Measurements from ENCODE around the gene TSPAN11. TPM values are rescaled to one million over a fixed set of nuclear protein-coding genes. Genes with fewer than 3 reads are reported as not detected.

Gene TSPAN11
- total RNA-seq, 1 donor from 2014 or later = 12.4 TPM

DNA sequence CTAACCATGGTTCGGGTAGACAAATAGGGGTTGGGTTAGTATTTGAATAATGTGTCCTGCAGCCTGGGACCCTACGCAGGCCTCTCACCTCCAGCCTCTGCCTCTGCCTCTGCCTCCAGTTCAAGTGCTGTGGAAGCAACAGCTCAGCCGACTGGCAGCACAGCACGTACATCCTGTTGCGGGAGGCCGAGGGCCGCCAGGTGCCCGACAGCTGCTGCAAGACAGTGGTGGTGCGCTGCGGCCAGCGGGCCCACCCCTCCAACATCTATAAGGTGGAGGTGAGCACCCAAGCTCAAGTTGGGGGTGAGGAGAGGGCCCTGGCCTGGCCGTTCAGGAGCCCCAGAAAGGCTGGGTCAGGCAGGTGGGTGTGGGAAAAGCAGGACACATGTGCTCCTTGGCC, 55.9 kb downstream of the TSPAN11 start:
- FAIRE-seq = no peak
- Histone ChIP-seq H3K9me3 (ENCODE audit: insufficient read depth, low read depth, low read length) (no peaks in the 10 kb centered on the region), H2AFZ (ENCODE audit: low read depth, low read length) (no peak overlapping the region), H3K79me2 (ENCODE audit: insufficient read depth, low read length) (no peaks in the 10 kb centered on the region), H3K4me2 (ENCODE audit: low read length) (no peak overlapping the region), H3K4me3 (ENCODE audit: insufficient read depth, low read depth, low read length) (no peak overlapping the region), H3K27ac (ENCODE audit: low read depth, low read length) (no peak overlapping the region), H3K9ac (ENCODE audit: low read length) (no peak overlapping the region), H4K20me1 (ENCODE audit: insufficient read depth, low read length) (no peaks in the 10 kb centered on the region), H3K27me3 (ENCODE audit: insufficient read depth, low read length) (no peaks in the 10 kb centered on the region), H3K4me1 (ENCODE audit: insufficient read depth, low read length) (no peaks in the 10 kb centered on the region), H3K36me3 (ENCODE audit: insufficient read depth, low read length) (no peaks in the 10 kb centered on the region)
- Mint-ChIP-seq H3K27me3 (ENCODE audit: low read depth, unreplicated experiment) (peaks cover 39% of the 10 kb centered on the region), H3K4me1 (ENCODE audit: low read depth, unreplicated experiment) (peaks cover 1% of the 10 kb centered on the region), H3K4me3 (ENCODE audit: unreplicated experiment) (no peak overlapping the region), H3K9me3 (ENCODE audit: unreplicated experiment) (no peaks in the 10 kb centered on the region), H3K27ac (ENCODE audit: unreplicated experiment) (no peak overlapping the region), H3K36me3 (ENCODE audit: low read depth, unreplicated experiment) (no peaks in the 10 kb centered on the region)
- no peak for DNase-seq (ENCODE audit: low read depth)
- TF ChIP-seq CTCF (IDR thresholded peaks at IDR 0.05; ENCODE audit: insufficient read depth, low read depth, low read length) (no peak), EZH2 (IDR thresholded peaks at IDR 0.05; ENCODE audit: insufficient read depth, low read length) (no peak)

- Mint-ChIP-seq H3K4me1 (ENCODE audit: low read depth, unreplicated experiment) (no peaks in the 10 kb centered on the region), H3K4me3 (ENCODE audit: unreplicated experiment) (no peak overlapping the region), H3K27me3 (ENCODE audit: low read depth, unreplicated experiment) (peaks cover 29% of the 10 kb centered on the region), H3K36me3 (ENCODE audit: low read depth, unreplicated experiment) (no peaks in the 10 kb centered on the region), H3K9me3 (ENCODE audit: unreplicated experiment) (no peaks in the 10 kb centered on the region), H3K27ac (ENCODE audit: unreplicated experiment) (no peak overlapping the region)
- DNase-seq (ENCODE audit: low read depth) (no peak), FAIRE-seq (no peak)
- no peaks in the 10 kb centered on the region for H4K20me1 ChIP-seq (ENCODE audit: insufficient read depth, low read length)
- TF ChIP-seq EZH2 (IDR thresholded peaks at IDR 0.05; ENCODE audit: insufficient read depth, low read length) = no peak
- peak; percentile 60 for TF ChIP-seq CTCF (IDR thresholded peaks at IDR 0.05; ENCODE audit: insufficient read depth, low read depth, low read length)
- no peaks in the 10 kb centered on the region for H3K4me1 ChIP-seq (ENCODE audit: insufficient read depth, low read length)
- no peak overlapping the region for H3K4me2 ChIP-seq (ENCODE audit: low read length)
- H3K36me3 ChIP-seq (ENCODE audit: insufficient read depth, low read length) = no peaks in the 10 kb centered on the region
- no peaks in the 10 kb centered on the region for H3K9me3 ChIP-seq (ENCODE audit: insufficient read depth, low read depth, low read length)
- no peak overlapping the region for H3K9ac ChIP-seq (ENCODE audit: low read length)
- peak overlapping the region; percentile 32 for H2AFZ ChIP-seq (ENCODE audit: low read depth, low read length)
- no peaks in the 10 kb centered on the region for H3K27me3 ChIP-seq (ENCODE audit: insufficient read depth, low read length)
- no peaks in the 10 kb centered on the region for H3K79me2 ChIP-seq (ENCODE audit: insufficient read depth, low read length)
- no peak overlapping the region for H3K27ac ChIP-seq (ENCODE audit: low read depth, low read length)
- H3K4me3 ChIP-seq (ENCODE audit: insufficient read depth, low read depth, low read length) = no peak overlapping the region
These were observed 59.4 kb downstream of the TSPAN11 start for GRCh38 chr12:30985814-30986452.

GRCh38 chr12:30988086-30988485, 61.5 kb downstream of the TSPAN11 start:
- H2AFZ ChIP-seq (ENCODE audit: low read depth, low read length) = no peak overlapping the region
- no peak overlapping the region for H3K4me2 ChIP-seq (ENCODE audit: low read length)
- no peaks in the 10 kb centered on the region for H3K9me3 Mint-ChIP-seq (ENCODE audit: unreplicated experiment)
- no peak for TF ChIP-seq CTCF (IDR thresholded peaks at IDR 0.05; ENCODE audit: insufficient read depth, low read depth, low read length)
- no peak for TF ChIP-seq EZH2 (IDR thresholded peaks at IDR 0.05; ENCODE audit: insufficient read depth, low read length)
- no peaks in the 10 kb centered on the region for H3K27me3 ChIP-seq (ENCODE audit: insufficient read depth, low read length)
- H3K36me3 Mint-ChIP-seq (ENCODE audit: low read depth, unreplicated experiment) = no peaks in the 10 kb centered on the region
- no peaks in the 10 kb centered on the region for H4K20me1 ChIP-seq (ENCODE audit: insufficient read depth, low read length)
- no peaks in the 10 kb centered on the region for H3K4me1 ChIP-seq (ENCODE audit: insufficient read depth, low read length)
- no peak overlapping the region for H3K4me3 Mint-ChIP-seq (ENCODE audit: unreplicated experiment)
- H3K9ac ChIP-seq (ENCODE audit: low read length) = no peak overlapping the region
- H3K36me3 ChIP-seq (ENCODE audit: insufficient read depth, low read length) = no peaks in the 10 kb centered on the region
- H3K79me2 ChIP-seq (ENCODE audit: insufficient read depth, low read length) = no peaks in the 10 kb centered on the region
- no peak overlapping the region for H3K27ac ChIP-seq (ENCODE audit: low read depth, low read length)
- no peak overlapping the region for H3K27ac Mint-ChIP-seq (ENCODE audit: unreplicated experiment)
- H3K4me3 ChIP-seq (ENCODE audit: insufficient read depth, low read depth, low read length) = no peak overlapping the region
- no peak for DNase-seq (ENCODE audit: low read depth)
- H3K9me3 ChIP-seq (ENCODE audit: insufficient read depth, low read depth, low read length) = no peaks in the 10 kb centered on the region
- peaks cover 27% of the 10 kb centered on the region for H3K27me3 Mint-ChIP-seq (ENCODE audit: low read depth, unreplicated experiment)
- FAIRE-seq = no peak
- no peaks in the 10 kb centered on the region for H3K4me1 Mint-ChIP-seq (ENCODE audit: low read depth, unreplicated experiment)

Measured in astrocyte (in vitro differentiated cells and primary cell).